BE2C (cell line): Measurements from ENCODE around the gene ATP5F1E.
"Not testable (repeated sequence)": the region's sequence is repeated elsewhere in the genome, so short reads cannot be mapped to it uniquely, and the experiment has no call there.

ENCODE experiments used
- DNase-seq: peaks from one replicate; pipeline ENCODE4 v3.0.0-alpha.2; 2020
- H3K27me3 ChIP-seq: fragments of 250-450 bp; sonication (Bioruptor Pico); 2 replicates; pipeline ENCODE4 v1.5.1; 2020; ENCODE audit warnings: mild to moderate bottlenecking
- H3K36me3 ChIP-seq: fragments of 250-450 bp; sonication (Bioruptor Pico); 2 replicates; pipeline ENCODE4 v1.5.1; 2020; ENCODE audit warnings: mild to moderate bottlenecking
- H3K4me1 ChIP-seq: fragments of 250-450 bp; sonication (Bioruptor Pico); 2 replicates; pipeline ENCODE4 v1.5.1; 2020
- H3K4me3 ChIP-seq: 2 replicates; pipeline ENCODE4 v1.5.1; 2011; ENCODE audit warnings: low read depth, low read length
- H3K9me3 ChIP-seq: fragments of 250-450 bp; sonication (Bioruptor Pico); 2 replicates; pipeline ENCODE4 v1.5.1; 2020
- TF ChIP-seq, protein P1 (sequence below): IDR thresholded peaks from 2 replicates; pipeline ENCODE4 v1.5.1; 2012; ENCODE audit warnings: mild to moderate bottlenecking, low read depth, low read length

Gene ATP5F1E

DNA sequence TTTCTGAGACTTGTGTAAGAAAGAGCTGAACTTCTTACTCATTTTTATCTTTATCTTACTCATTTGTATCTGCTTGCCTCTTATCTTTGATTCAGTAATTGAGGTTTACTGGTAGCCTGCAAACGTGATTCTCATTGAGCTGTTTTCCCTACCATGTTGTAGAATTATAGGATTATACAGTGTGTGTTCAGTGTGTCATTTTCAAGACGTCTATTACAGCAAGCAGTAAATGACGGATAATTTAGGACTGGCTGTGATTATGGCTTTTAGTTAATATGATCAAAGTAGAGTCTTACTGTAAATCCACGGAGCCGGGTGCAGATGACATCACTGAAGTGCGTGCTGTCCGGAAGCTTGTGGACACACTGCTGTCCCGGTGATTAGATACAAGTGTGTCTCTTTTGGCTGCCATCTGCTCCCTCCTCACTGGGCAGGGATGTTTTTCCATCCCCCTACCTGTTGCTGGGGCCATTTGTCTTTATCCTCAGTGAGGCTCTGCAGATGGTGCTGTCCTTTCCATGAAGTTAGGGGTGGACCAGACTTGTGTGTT lies 45.1 kb downstream of the ATP5F1E start:
- no peaks in the 10 kb centered on the region for H3K27me3 ChIP-seq
- H3K9me3 ChIP-seq = no peaks in the 10 kb centered on the region
- peaks cover 25% of the 10 kb centered on the region for H3K4me1 ChIP-seq
- H3K36me3 ChIP-seq = peaks cover 66% of the 10 kb centered on the region
- TF ChIP-seq, protein P1, sequence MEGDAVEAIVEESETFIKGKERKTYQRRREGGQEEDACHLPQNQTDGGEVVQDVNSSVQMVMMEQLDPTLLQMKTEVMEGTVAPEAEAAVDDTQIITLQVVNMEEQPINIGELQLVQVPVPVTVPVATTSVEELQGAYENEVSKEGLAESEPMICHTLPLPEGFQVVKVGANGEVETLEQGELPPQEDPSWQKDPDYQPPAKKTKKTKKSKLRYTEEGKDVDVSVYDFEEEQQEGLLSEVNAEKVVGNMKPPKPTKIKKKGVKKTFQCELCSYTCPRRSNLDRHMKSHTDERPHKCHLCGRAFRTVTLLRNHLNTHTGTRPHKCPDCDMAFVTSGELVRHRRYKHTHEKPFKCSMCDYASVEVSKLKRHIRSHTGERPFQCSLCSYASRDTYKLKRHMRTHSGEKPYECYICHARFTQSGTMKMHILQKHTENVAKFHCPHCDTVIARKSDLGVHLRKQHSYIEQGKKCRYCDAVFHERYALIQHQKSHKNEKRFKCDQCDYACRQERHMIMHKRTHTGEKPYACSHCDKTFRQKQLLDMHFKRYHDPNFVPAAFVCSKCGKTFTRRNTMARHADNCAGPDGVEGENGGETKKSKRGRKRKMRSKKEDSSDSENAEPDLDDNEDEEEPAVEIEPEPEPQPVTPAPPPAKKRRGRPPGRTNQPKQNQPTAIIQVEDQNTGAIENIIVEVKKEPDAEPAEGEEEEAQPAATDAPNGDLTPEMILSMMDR = no peak
- DNase-seq = peak; percentile 38
- H3K4me3 ChIP-seq = no peak overlapping the region

DNA sequence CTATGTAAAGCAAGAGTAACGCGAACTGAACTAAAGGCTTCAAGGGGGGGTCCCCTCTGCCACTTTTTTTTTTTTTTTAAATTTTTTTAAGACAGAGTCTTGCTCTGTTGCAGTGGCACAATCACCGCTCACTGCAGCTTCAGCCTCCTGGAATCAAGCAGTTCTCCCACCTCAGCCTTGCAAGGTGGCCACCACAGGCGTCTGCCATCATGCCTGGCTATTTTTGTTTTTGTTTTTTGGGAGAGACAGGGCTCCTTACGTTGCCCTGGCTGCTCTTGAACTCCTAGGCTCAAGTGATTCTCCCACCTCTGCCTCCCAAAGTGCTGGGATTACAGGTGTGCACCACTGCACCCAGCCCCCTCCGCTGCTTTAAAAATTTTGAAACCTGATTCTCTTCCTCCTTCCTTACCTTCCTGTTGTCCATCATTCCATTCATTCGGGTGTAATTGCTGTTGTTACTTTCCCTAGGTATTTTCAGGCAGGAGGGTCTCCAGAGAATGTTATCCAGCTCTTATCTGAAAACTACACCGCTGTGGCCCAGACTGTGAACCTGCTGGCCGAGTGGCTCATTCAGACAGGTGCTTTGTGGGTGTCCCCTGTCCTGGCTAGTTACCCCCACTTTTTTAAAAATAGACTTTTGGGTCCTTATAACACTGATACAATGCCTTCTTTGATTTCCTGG lies 45.7 kb downstream of the ATP5F1E start:
- Histone ChIP-seq H3K36me3 (peaks cover 60% of the 10 kb centered on the region), H3K9me3 (no peaks in the 10 kb centered on the region), H3K27me3 (no peaks in the 10 kb centered on the region), H3K4me3 (no peak overlapping the region), H3K4me1 (peaks cover 25% of the 10 kb centered on the region)
- no peak for DNase-seq
- TF ChIP-seq, protein P1 = no peak

DNA sequence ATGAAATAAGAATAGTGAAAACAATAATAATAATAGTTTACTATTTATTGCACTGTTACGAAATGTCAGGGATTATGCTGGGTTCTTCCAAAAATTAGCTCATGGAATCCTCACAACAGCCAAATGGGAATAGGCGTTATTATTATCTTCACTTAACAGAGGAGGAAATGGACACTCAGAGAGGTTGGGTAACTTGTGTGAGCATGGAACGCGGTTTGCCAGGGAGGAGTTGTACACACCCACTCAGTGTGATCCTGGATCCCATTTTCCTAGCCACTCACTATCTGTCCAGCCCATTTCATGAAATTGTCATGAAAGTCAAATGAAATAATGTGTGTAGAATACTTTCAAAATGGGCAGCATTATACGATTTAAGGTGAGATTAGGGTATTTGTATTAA lies 46.5 kb downstream of the ATP5F1E start:
- TF ChIP-seq, protein P1 = no peak
- no peak overlapping the region for H3K4me3 ChIP-seq
- H3K36me3 ChIP-seq = peaks cover 52% of the 10 kb centered on the region
- no peaks in the 10 kb centered on the region for H3K9me3 ChIP-seq
- DNase-seq = no peak
- no peaks in the 10 kb centered on the region for H3K27me3 ChIP-seq
- peaks cover 25% of the 10 kb centered on the region for H3K4me1 ChIP-seq

DNA sequence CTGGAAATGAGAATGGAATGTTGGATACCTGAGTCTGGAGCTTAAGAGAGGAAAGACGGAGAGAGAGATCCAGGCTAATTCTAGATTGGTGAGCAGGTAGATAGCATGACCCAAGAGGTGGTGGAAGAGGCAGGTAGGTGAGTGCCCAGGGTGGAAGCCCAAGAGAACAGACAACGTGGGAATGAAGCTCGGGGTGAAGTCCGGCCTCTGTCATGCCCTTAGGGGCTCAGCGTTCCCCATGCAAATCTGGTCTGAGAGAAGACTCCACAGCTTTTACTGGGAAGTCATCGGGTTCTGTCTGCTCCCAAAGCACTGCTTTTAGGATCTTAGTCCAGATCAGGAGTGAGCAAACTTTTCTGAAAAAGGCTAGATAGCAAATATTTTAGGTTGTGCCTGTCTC lies 47.4 kb downstream of the ATP5F1E start:
- DNase-seq = no peak
- TF ChIP-seq, protein P1 = no peak
- no peaks in the 10 kb centered on the region for H3K9me3 ChIP-seq
- peaks cover 25% of the 10 kb centered on the region for H3K4me1 ChIP-seq
- H3K4me3 ChIP-seq = no peak overlapping the region
- peaks cover 44% of the 10 kb centered on the region for H3K36me3 ChIP-seq
- H3K27me3 ChIP-seq = no peaks in the 10 kb centered on the region

DNA sequence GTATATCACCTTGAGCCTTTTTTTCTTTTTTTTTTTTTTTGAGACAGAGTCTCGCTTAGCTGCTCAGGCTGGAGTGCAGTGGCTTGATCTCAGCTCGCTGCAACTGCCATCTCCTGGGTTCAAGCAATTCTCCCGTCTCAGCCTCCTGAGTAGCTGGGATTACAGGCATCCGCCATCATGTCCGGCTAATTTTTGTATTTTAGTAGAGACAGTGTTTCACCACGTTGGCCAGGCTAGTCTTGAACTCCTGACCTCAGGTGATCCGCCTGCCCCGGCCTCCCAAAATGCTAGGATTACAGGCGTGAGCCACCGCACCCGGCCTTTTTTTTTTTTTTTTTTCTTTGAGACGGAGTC lies 49.0 kb downstream of the ATP5F1E start:
- H3K27me3 ChIP-seq, DNase-seq, H3K4me3 ChIP-seq, H3K9me3 ChIP-seq: not testable (repeated sequence)
- peaks cover 28% of the 10 kb centered on the region for H3K36me3 ChIP-seq
- peaks cover 25% of the 10 kb centered on the region for H3K4me1 ChIP-seq

DNA sequence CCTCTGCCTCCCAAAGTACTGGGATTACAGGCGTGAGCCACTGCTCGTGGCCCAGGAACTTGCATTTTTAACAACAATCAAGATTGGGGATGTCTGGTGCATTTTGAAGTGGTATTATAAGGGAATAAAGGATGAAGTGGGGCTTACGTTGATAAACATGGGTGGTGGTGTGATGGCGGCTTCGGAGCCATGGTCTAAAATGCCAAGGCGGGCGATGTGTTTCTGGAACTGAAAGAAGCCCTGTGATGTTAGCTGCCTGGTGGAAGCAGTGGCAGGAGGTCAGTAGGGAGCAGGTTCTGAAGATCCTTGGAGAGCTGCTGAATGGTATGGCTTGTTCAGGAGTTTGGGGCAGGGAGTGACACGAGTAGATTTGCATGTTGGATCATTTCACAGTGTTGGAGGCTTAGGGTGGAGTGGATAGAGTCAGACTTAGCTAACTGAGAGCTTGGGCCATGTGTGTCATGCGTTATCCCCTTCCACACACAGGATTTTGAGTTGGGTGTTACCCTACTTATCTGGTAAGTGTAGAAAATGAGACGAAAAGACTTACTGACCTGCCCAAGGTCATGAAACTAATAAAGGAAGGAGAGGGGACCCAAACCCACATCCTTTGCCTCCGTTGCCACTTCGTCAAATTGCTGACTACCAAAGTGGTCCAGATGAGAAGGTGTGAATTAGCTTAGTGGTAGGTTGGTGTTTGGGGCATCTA lies 49.6 kb downstream of the ATP5F1E start:
- TF ChIP-seq, protein P1 = no peak
- Histone ChIP-seq H3K27me3 (no peaks in the 10 kb centered on the region), H3K36me3 (peaks cover 23% of the 10 kb centered on the region), H3K4me3 (peak overlapping the region; percentile 97), H3K9me3 (no peaks in the 10 kb centered on the region), H3K4me1 (peaks cover 23% of the 10 kb centered on the region)
- DNase-seq = no peak
